Transverse colon (tissue), 4 donors: ENCODE results near the gene MGMT. TPM values are rescaled to one million over a fixed set of nuclear protein-coding genes. Genes with fewer than 3 reads are reported as not detected.

Experiments used
- DNase-seq: peaks from one replicate; pipeline ENCODE4 v3.0.0-alpha.2; 2019
- H3K27ac ChIP-seq, 4 donors: fragments of 200-600 bp; sonication (generic); 2 replicates each; pipeline ENCODE4 v1.5.1; 2016 to 2018; ENCODE audit warnings: inconsistent platforms in 4 of 4
- H3K27me3 ChIP-seq: fragments of 200-600 bp; sonication (generic); 2 replicates; pipeline ENCODE4 v1.5.1; 2017; ENCODE audit warnings: inconsistent platforms
- H3K36me3 ChIP-seq, 4 donors: fragments of 200-600 bp; sonication (generic); 2 replicates each; pipeline ENCODE4 v1.5.1; 2017 to 2019; ENCODE audit warnings: inconsistent platforms in 4 of 4
- H3K4me1 ChIP-seq, 4 donors: fragments of 200-600 bp; sonication (generic); 2 replicates each; pipeline ENCODE4 v1.5.1; 2017 to 2020; ENCODE audit warnings: inconsistent platforms in 4 of 4
- H3K4me3 ChIP-seq, 4 donors: fragments of 200-600 bp; sonication (generic); 1 replicate in 1 of 4; 2 replicates in 3 of 4; pipeline versions ENCODE4 v1.5.1 to v1.6.1; 2017 to 2019; ENCODE audit warnings: inconsistent platforms in 4 of 4
- H3K9me3 ChIP-seq, 2 donors: fragments of 200-600 bp; sonication (generic); 2 replicates each; pipeline ENCODE4 v1.5.1; 2017 to 2019; ENCODE audit warnings: inconsistent platforms in 2 of 2
- CTCF ChIP-seq, 5 experiments: fragments of 200-600 bp in 3 of 5; fragments of 450-650 bp in 2 of 5; sonication (generic) in 3 of 5; IDR thresholded peaks; 1 replicate in 2 of 5; 2 replicates in 3 of 5; pipeline ENCODE4 v1.5.1; 2016 to 2017; ENCODE audit warnings: antibody characterized with exemption in 5 of 5, inconsistent platforms in 3 of 5, mild to moderate bottlenecking in 2 of 5, moderate library complexity in 1 of 5
- EP300 ChIP-seq: sonication (generic); formaldehyde crosslinking; IDR thresholded peaks from one replicate; pipeline ENCODE4 v1.6.1; 2017; ENCODE audit warnings: antibody characterized with exemption, low read depth
- POLR2A ChIP-seq: fragments of 450-650 bp; IDR thresholded peaks from one replicate; pipeline ENCODE4 v1.6.1; 2016; ENCODE audit warnings: antibody characterized with exemption, mild to moderate bottlenecking, moderate library complexity
- POLR2AphosphoS5 ChIP-seq, 3 donors: sonication (generic); formaldehyde crosslinking; IDR thresholded peaks; one replicate each; pipeline ENCODE4 v1.6.1; 2016; ENCODE audit warnings: antibody characterized with exemption in 3 of 3
- WGBS, 2 donors: methylation state at CpG; one replicate each; pipeline ENCODE4 v1.1.5; 2018; ENCODE audit warnings: low coverage in 1 of 2; 5-methylcytosine and 5-hydroxymethylcytosine counted together
- in situ Hi-C, 4 donors: fragments of 200-750 bp; cut with MboI; loops; one replicate each; pipeline versions ENCODE4 v1.15.0 to v1.15.1; 2017; ENCODE audit warnings: low sequenced_read_pairs in 3 of 4, low pct_ligation_motif_present in 1 of 4, low pct_unique_long_range_greater_than_20kb in 1 of 4
- intact Hi-C: fragments of 100-400 bp; cut with DNase I; formaldehyde crosslinking; loops from one replicate; pipeline ENCODE4 v1.15.1; 2023; ENCODE audit warnings: low total_unique reads
- total RNA-seq, 4 donors: library from RNA; depleted of rRNA; stranded (reverse); fragments of >200 nt; gene quantifications; one replicate each; pipeline ENCODE4 v1.1.0, GENCODE V29; 2016

MGMT gene
- total RNA-seq, 4 donors from 2014 or later: 6.6 to 28.9 (median 14.0) TPM

GRCh38 chr10:129689671-129690071 is 222.6 kb downstream of the MGMT start:
- H3K27ac ChIP-seq: no peak overlapping the region
- H3K9me3 ChIP-seq: no peaks in the 10 kb centered on the region
- no peak for DNase-seq
- WGBS, 2 donors: 39 to 48% methylated on average over 4 of the region's 4 CpGs
- intact Hi-C loops (no loop called here), in situ Hi-C loops (no loop called here)
- TF ChIP-seq POLR2A: no peak
- TF ChIP-seq CTCF (IDR thresholded peaks at IDR 0.05): no peak
- no peak for TF ChIP-seq POLR2AphosphoS5 (IDR thresholded peaks at IDR 0.05)
- TF ChIP-seq EP300: no peak
- H3K4me3 ChIP-seq: no peak overlapping the region
- H3K4me1 ChIP-seq: peaks cover 0 to 3% (median 0%) of the 10 kb centered on the region in 4 donors
- no peaks in the 10 kb centered on the region for H3K27me3 ChIP-seq
- no peaks in the 10 kb centered on the region for H3K36me3 ChIP-seq

- DNase-seq: no peak
- H3K36me3 ChIP-seq: no peaks in the 10 kb centered on the region
- H3K9me3 ChIP-seq: no peaks in the 10 kb centered on the region
- intact Hi-C loops: no loop called here
- no peaks in the 10 kb centered on the region for H3K27me3 ChIP-seq
- peaks cover 0 to 3% (median 0%) of the 10 kb centered on the region in 4 donors for H3K4me1 ChIP-seq
- TF ChIP-seq CTCF (IDR thresholded peaks at IDR 0.05) (no peak), POLR2AphosphoS5 (IDR thresholded peaks at IDR 0.05) (no peak), EP300 (no peak), POLR2A (no peak)
- H3K27ac ChIP-seq: no peak overlapping the region
- no peak overlapping the region for H3K4me3 ChIP-seq
- WGBS, 2 donors: 82 to 92% methylated on average over 3 to 8 of the region's 8 CpGs
- in situ Hi-C loops: no loop called here
Observed at GRCh38 chr10:129690248-129691070, 223.4 kb downstream of the MGMT start.

GRCh38 chr10:129692695-129693094 is 225.7 kb downstream of the MGMT start:
- in situ Hi-C loops: no loop called here
- Histone ChIP-seq H3K27ac (no peak overlapping the region), H3K36me3 (no peaks in the 10 kb centered on the region), H3K4me3 (no peak overlapping the region), H3K27me3 (no peaks in the 10 kb centered on the region), H3K4me1 (peaks cover 0 to 3% (median 0%) of the 10 kb centered on the region in 4 donors), H3K9me3 (no peaks in the 10 kb centered on the region)
- TF ChIP-seq POLR2A (no peak), EP300 (no peak), POLR2AphosphoS5 (IDR thresholded peaks at IDR 0.05) (no peak), CTCF (IDR thresholded peaks at IDR 0.05) (no peak)
- intact Hi-C loops: no loop called here
- WGBS, 2 donors: 93 to 100% methylated on average over 2 to 7 of the region's 8 CpGs
- no peak for DNase-seq

GRCh38 chr10:129693382-129693781 is 226.3 kb downstream of the MGMT start:
- H3K27me3 ChIP-seq: no peaks in the 10 kb centered on the region
- no peak for TF ChIP-seq POLR2A
- no peak for TF ChIP-seq EP300
- TF ChIP-seq CTCF (IDR thresholded peaks at IDR 0.05): no peak
- no peak for TF ChIP-seq POLR2AphosphoS5 (IDR thresholded peaks at IDR 0.05)
- no peaks in the 10 kb centered on the region for H3K36me3 ChIP-seq
- H3K4me3 ChIP-seq: no peak overlapping the region
- intact Hi-C loops: no loop called here
- peaks cover 0 to 3% (median 0%) of the 10 kb centered on the region in 4 donors for H3K4me1 ChIP-seq
- no peak for DNase-seq
- 94 to 97% methylated on average over 6 to 11 of the region's 11 CpGs for WGBS, 2 donors
- H3K9me3 ChIP-seq: no peaks in the 10 kb centered on the region
- no peak overlapping the region for H3K27ac ChIP-seq
- in situ Hi-C loops: no loop called here
